COR-L47 (cell line): ENCODE measurements around the gene CAPZB.

Experiments used
- DNase-seq: peaks from one replicate; lab custom pipeline; 2025; lab: John Stamatoyannopoulos, UW

Gene CAPZB

GRCh38 chr1:19468397-19468956 lies 16.9 kb downstream of the CAPZB start:
- DNase-seq, result no peak

GRCh38 chr1:19467199-19468187 lies 17.8 kb downstream of the CAPZB start:
- no peak for DNase-seq

GRCh38 chr1:19466112-19466561 lies 19.2 kb downstream of the CAPZB start:
- DNase-seq, result no peak

- no peak for DNase-seq
Measured at GRCh38 chr1:19465650-19466049, 19.7 kb downstream of the CAPZB start.

- no peak for DNase-seq
Measured at GRCh38 chr1:19465123-19465522, 20.2 kb downstream of the CAPZB start.

GRCh38 chr1:19464696-19465095 lies 20.6 kb downstream of the CAPZB start:
- DNase-seq, result no peak

- no peak for DNase-seq
Measured at GRCh38 chr1:19463504-19463803, 21.9 kb downstream of the CAPZB start.

- DNase-seq, result no peak
Measured at GRCh38 chr1:19462781-19463503, 22.4 kb downstream of the CAPZB start.

GRCh38 chr1:19461220-19461554 lies 24.2 kb downstream of the CAPZB start:
- DNase-seq, result no peak

- DNase-seq, result no peak
Measured at GRCh38 chr1:19460535-19461219, 24.7 kb downstream of the CAPZB start.

- DNase-seq, result no peak
Measured at GRCh38 chr1:19458815-19459417, 26.4 kb downstream of the CAPZB start.

- no peak for DNase-seq
Measured at GRCh38 chr1:19457607-19458006, 27.7 kb downstream of the CAPZB start.

GRCh38 chr1:19456968-19457441 lies 28.3 kb downstream of the CAPZB start:
- DNase-seq, result no peak

- DNase-seq, result no peak
Measured at GRCh38 chr1:19455353-19455752, 30.0 kb downstream of the CAPZB start.

- DNase-seq, result no peak
Measured at GRCh38 chr1:19454265-19455146, 30.8 kb downstream of the CAPZB start.

- no peak for DNase-seq
Measured at GRCh38 chr1:19453741-19454201, 31.6 kb downstream of the CAPZB start.

- DNase-seq, result no peak
Measured at GRCh38 chr1:19452221-19452663, 33.1 kb downstream of the CAPZB start.

GRCh38 chr1:19450811-19451515 lies 34.4 kb downstream of the CAPZB start:
- DNase-seq, result peak; percentile 14

- DNase-seq, result no peak
Measured at GRCh38 chr1:19449454-19450228, 35.7 kb downstream of the CAPZB start.
